ENCODE measurements around the gene FOXK1. TPM values are rescaled to one million over a fixed set of nuclear protein-coding genes. Genes with fewer than 3 reads are reported as not detected.
A peak's percentile ranks its signal among the peaks of the same experiment; 100 is the strongest.
"Not testable (repeated sequence)": the region's sequence is repeated elsewhere in the genome, so short reads cannot be mapped to it uniquely, and the experiment has no call there.

Gene FOXK1
- total RNA-seq, 1 experiment from 2014 or later: 50.8 TPM

- Histone ChIP-seq H3K4me1 (peaks cover 15% of the 10 kb centered on the region), H3K9me3 (no peaks in the 10 kb centered on the region), H3K27me3 (replicated peaks; ENCODE audit: control insufficient read depth, insufficient read depth, low read length) (no peaks in the 10 kb centered on the region), H3K36me3 (ENCODE audit: control insufficient read depth, insufficient read depth, low read length) (no peaks in the 10 kb centered on the region), H3K4me3 (ENCODE audit: low read depth, low read length) (no peak overlapping the region)
- Mint-ChIP-seq H3K36me3 (ENCODE audit: insufficient read depth, unreplicated experiment) (peaks cover 38% of the 10 kb centered on the region), H3K27ac (ENCODE audit: unreplicated experiment) (no peak overlapping the region), H3K4me3 (ENCODE audit: unreplicated experiment) (no peak overlapping the region), H3K27me3 (ENCODE audit: insufficient read depth, unreplicated experiment) (no peaks in the 10 kb centered on the region), H3K9me3 (ENCODE audit: unreplicated experiment) (no peaks in the 10 kb centered on the region), H3K4me1 (ENCODE audit: low read depth, unreplicated experiment) (peaks cover 9% of the 10 kb centered on the region)
- intact Hi-C loops (cut with micrococcal nuclease; ENCODE audit: unreplicated experiment): no loop called here
- POLR2A ChIA-PET: no interaction called here
- DNase-seq: no peak
- no peak for TF ChIP-seq CTCF (IDR thresholded peaks at IDR 0.05; ENCODE audit: insufficient read depth in 1 of 2, low read depth in 1 of 2, low read length in 1 of 2, severe bottlenecking in 1 of 2, unreplicated experiment in 1 of 2)
- CTCF ChIA-PET: interaction anchor here (0.7 kb wide), 1 partner anchor 1618 kb away, joined by 3 read pairs; no protein-coding TSS in a partner anchor
- BruUV-seq (replicated peaks): no TSS peak
These were observed 109.8 kb downstream of the FOXK1 start for GRCh38 chr7:4791738-4792536.

- Histone ChIP-seq H3K9me3 (no peaks in the 10 kb centered on the region), H3K36me3 (ENCODE audit: control insufficient read depth, insufficient read depth, low read length) (no peaks in the 10 kb centered on the region), H3K4me3 (ENCODE audit: low read depth, low read length) (no peak overlapping the region), H3K27me3 (replicated peaks; ENCODE audit: control insufficient read depth, insufficient read depth, low read length) (no peaks in the 10 kb centered on the region), H3K4me1 (peaks cover 15% of the 10 kb centered on the region)
- CTCF ChIA-PET: no interaction called here
- no peak for TF ChIP-seq CTCF (IDR thresholded peaks at IDR 0.05; ENCODE audit: insufficient read depth in 1 of 2, low read depth in 1 of 2, low read length in 1 of 2, severe bottlenecking in 1 of 2, unreplicated experiment in 1 of 2)
- Mint-ChIP-seq H3K4me1 (ENCODE audit: low read depth, unreplicated experiment) (peaks cover 9% of the 10 kb centered on the region), H3K4me3 (ENCODE audit: unreplicated experiment) (no peak overlapping the region), H3K9me3 (ENCODE audit: unreplicated experiment) (no peaks in the 10 kb centered on the region), H3K27me3 (ENCODE audit: insufficient read depth, unreplicated experiment) (no peaks in the 10 kb centered on the region), H3K36me3 (ENCODE audit: insufficient read depth, unreplicated experiment) (peaks cover 41% of the 10 kb centered on the region), H3K27ac (ENCODE audit: unreplicated experiment) (no peak overlapping the region)
- POLR2A ChIA-PET: interaction anchor here (0.6 to 0.9 kb wide), 2 partner anchors 17 to 375 kb away, joined by 3 to 5 read pairs; partner anchors contain the start of gene AP5Z1
- intact Hi-C loops (cut with micrococcal nuclease; ENCODE audit: unreplicated experiment): no loop called here
- BruUV-seq (replicated peaks): no TSS peak
- DNase-seq: no peak
These were observed 110.5 kb downstream of the FOXK1 start for GRCh38 chr7:4792537-4793126.

GRCh38 chr7:4793385-4793993 lies 111.4 kb downstream of the FOXK1 start:
- H3K36me3 ChIP-seq (ENCODE audit: control insufficient read depth, insufficient read depth, low read length); H3K4me3 ChIP-seq (ENCODE audit: low read depth, low read length); H3K9me3 ChIP-seq; H3K4me3 Mint-ChIP-seq (ENCODE audit: unreplicated experiment); H3K27ac Mint-ChIP-seq (ENCODE audit: unreplicated experiment); BruUV-seq (replicated peaks); H3K4me1 Mint-ChIP-seq (ENCODE audit: low read depth, unreplicated experiment); H3K27me3 ChIP-seq (replicated peaks; ENCODE audit: control insufficient read depth, insufficient read depth, low read length); DNase-seq; H3K27me3 Mint-ChIP-seq (ENCODE audit: insufficient read depth, unreplicated experiment); CTCF ChIA-PET; H3K9me3 Mint-ChIP-seq (ENCODE audit: unreplicated experiment); intact Hi-C loops (cut with micrococcal nuclease; ENCODE audit: unreplicated experiment): not testable (repeated sequence)
- POLR2A ChIA-PET: interaction anchor here (0.6 to 0.9 kb wide), 2 partner anchors 18 to 270 kb away, joined by 3 to 4 read pairs; partner anchors contain the start of gene AP5Z1
- peaks cover 41% of the 10 kb centered on the region for H3K36me3 Mint-ChIP-seq (ENCODE audit: insufficient read depth, unreplicated experiment)
- H3K4me1 ChIP-seq: peaks cover 15% of the 10 kb centered on the region

- Mint-ChIP-seq H3K27ac (ENCODE audit: unreplicated experiment) (peak overlapping the region; percentile 79), H3K4me3 (ENCODE audit: unreplicated experiment) (peak overlapping the region; percentile 34), H3K36me3 (ENCODE audit: insufficient read depth, unreplicated experiment) (peaks cover 41% of the 10 kb centered on the region)
- peaks cover 15% of the 10 kb centered on the region for H3K4me1 ChIP-seq
- intact Hi-C loops (cut with micrococcal nuclease; ENCODE audit: unreplicated experiment); H3K36me3 ChIP-seq (ENCODE audit: control insufficient read depth, insufficient read depth, low read length); H3K27me3 ChIP-seq (replicated peaks; ENCODE audit: control insufficient read depth, insufficient read depth, low read length); BruUV-seq (replicated peaks); H3K27me3 Mint-ChIP-seq (ENCODE audit: insufficient read depth, unreplicated experiment); H3K4me3 ChIP-seq (ENCODE audit: low read depth, low read length); H3K9me3 ChIP-seq; H3K4me1 Mint-ChIP-seq (ENCODE audit: low read depth, unreplicated experiment); POLR2A ChIA-PET; H3K9me3 Mint-ChIP-seq (ENCODE audit: unreplicated experiment); DNase-seq; CTCF ChIA-PET: not testable (repeated sequence)
These were observed 112.1 kb downstream of the FOXK1 start for GRCh38 chr7:4794171-4794570.

Measured in Caco-2 (cell line).